Neural progenitor cell (in vitro differentiated cells): ENCODE results near the gene PRF1. TPM values are rescaled to one million over a fixed set of nuclear protein-coding genes. Genes with fewer than 3 reads are reported as not detected.

Source experiments
- DNase-seq: peaks from one replicate; pipeline ENCODE4 v3.0.0-alpha.2; 2016; ENCODE audit warnings: low spot score
- H2AFZ ChIP-seq: fragments of 200-600 bp; sonication (generic); replicated peaks from 2 replicates; pipeline ENCODE4 v1.6.1; 2016; ENCODE audit warnings: antibody characterized with exemption
- H3F3A ChIP-seq: fragments of 200-600 bp; sonication (generic); 2 replicates; pipeline ENCODE4 v1.6.1; 2016; ENCODE audit warnings: antibody characterized with exemption, low read depth
- H3K27ac ChIP-seq: fragments of 200-600 bp; sonication (generic); 2 replicates; pipeline ENCODE4 v1.5.1; 2016; ENCODE audit warnings: mild to moderate bottlenecking
- H3K27me3 ChIP-seq: fragments of 200-600 bp; sonication (generic); 2 replicates; pipeline ENCODE4 v1.6.1; 2016; ENCODE audit warnings: mild to moderate bottlenecking, moderate library complexity
- H3K36me3 ChIP-seq: fragments of 200-600 bp; sonication (generic); 2 replicates; pipeline ENCODE4 v1.5.1; 2016
- H3K4me1 ChIP-seq: fragments of 200-600 bp; sonication (generic); 2 replicates; pipeline ENCODE4 v1.6.1; 2016; ENCODE audit warnings: mixed run types
- H3K4me2 ChIP-seq: fragments of 200-600 bp; sonication (generic); 2 replicates; pipeline ENCODE4 v1.6.1; 2016
- H3K4me3 ChIP-seq: fragments of 200-600 bp; sonication (generic); 2 replicates; pipeline ENCODE4 v1.5.1; 2016
- H3K79me2 ChIP-seq: fragments of 200-600 bp; sonication (generic); 2 replicates; pipeline ENCODE4 v1.6.1; 2016; ENCODE audit warnings: low read depth
- H3K9ac ChIP-seq: fragments of 200-600 bp; sonication (generic); 2 replicates; pipeline ENCODE4 v1.6.1; 2016
- H3K9me3 ChIP-seq: fragments of 200-600 bp; sonication (generic); 2 replicates; pipeline ENCODE4 v1.5.1; 2016; ENCODE audit warnings: low read depth
- H4K20me1 ChIP-seq: fragments of 200-600 bp; sonication (generic); 2 replicates; pipeline ENCODE4 v1.6.1; 2016; ENCODE audit warnings: low read depth
- H3K27ac Mint-ChIP-seq: 3 replicates; pipeline ENCODE4 v1.8.0; 2021; ENCODE audit warnings: mixed read lengths
- H3K27me3 Mint-ChIP-seq: 2 replicates; pipeline ENCODE4 v1.8.0; 2022; ENCODE audit warnings: low read depth, mild to moderate bottlenecking, inconsistent platforms, moderate library complexity, mixed read lengths; ENCODE audit not compliant: insufficient read depth
- H3K36me3 Mint-ChIP-seq: 3 replicates; pipeline ENCODE4 v1.8.0; 2021; ENCODE audit warnings: mixed read lengths
- H3K4me1 Mint-ChIP-seq: 3 replicates; pipeline ENCODE4 v1.8.0; 2021; ENCODE audit warnings: mixed read lengths
- H3K4me3 Mint-ChIP-seq: 3 replicates; pipeline ENCODE4 v1.8.0; 2021; ENCODE audit warnings: mild to moderate bottlenecking, moderate library complexity, mixed read lengths
- H3K9me3 Mint-ChIP-seq: 3 replicates; pipeline ENCODE4 v1.8.0; 2020; ENCODE audit warnings: mixed read lengths
- EZH2 ChIP-seq: fragments of 200-600 bp; sonication (generic); IDR thresholded peaks from 2 replicates; pipeline ENCODE4 v1.6.1; 2017; ENCODE audit warnings: antibody characterized with exemption, mild to moderate bottlenecking, moderate library complexity
- EZH2phosphoT487 ChIP-seq: fragments of 200-600 bp; sonication (generic); IDR thresholded peaks from 2 replicates; pipeline ENCODE4 v1.6.1; 2017; ENCODE audit warnings: antibody characterized with exemption
- total RNA-seq: library from RNA; depleted of rRNA; stranded (reverse); fragments of >200 nt; gene quantifications from 2 replicates; pipeline ENCODE4 v1.2.3, GENCODE V29; 2015; ENCODE audit warnings: low replicate concordance
- TF ChIP-seq, protein P1 (sequence below): fragments of 200-600 bp; sonication (generic); IDR thresholded peaks from 2 replicates; pipeline ENCODE4 v1.5.1; 2017; ENCODE audit warnings: antibody characterized with exemption, mild to moderate bottlenecking

Gene PRF1
- total RNA-seq, 1 donor from 2014 or later: not detected

DNA sequence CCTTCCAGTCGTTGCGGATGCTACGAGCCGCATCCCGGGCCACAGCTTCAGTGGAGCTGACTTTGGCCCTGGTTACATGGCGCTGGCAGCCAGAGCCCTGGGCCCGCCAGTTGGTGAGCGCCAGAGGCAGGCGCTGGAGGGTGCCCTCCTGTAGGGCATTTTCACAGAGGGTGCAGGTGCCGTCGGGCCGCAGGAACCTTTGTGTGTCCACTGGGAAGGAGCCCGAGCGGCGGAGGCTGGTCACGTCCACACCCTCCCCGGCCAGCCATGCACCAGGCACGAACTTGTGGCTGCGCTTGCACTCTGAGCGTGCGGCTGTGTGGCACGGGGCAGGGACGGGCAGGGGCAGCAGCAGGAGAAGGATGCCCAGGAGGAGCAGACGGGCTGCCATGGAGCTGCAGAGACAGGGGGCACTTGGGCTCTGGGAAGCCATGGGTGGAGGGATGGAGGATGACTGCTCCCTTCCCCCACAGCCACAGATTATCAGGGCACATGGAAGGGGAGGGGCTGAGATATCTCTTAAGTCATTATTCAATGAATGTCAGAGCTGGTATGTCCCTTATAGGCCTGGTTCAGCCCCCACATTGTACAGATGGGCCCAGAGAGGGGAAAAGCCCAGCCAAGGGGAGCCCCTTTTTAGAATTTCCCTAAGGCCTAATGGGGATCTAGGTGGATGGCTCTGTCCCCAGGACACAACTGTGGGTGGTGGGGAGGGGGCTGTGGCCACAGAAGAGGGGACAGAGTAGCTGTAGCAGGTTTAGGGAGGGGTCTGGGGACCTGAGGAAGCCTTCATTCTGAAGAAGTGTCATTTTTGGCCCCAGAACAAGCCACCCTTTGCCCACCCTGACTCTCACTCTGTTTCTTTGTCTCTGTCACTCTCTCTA, 1.8 kb downstream of the PRF1 start:
- Histone ChIP-seq H3K27me3 (no peaks in the 10 kb centered on the region), H3K27ac (no peak overlapping the region), H2AFZ (no peak overlapping the region), H3K4me1 (no peaks in the 10 kb centered on the region), H3K9ac (no peak overlapping the region), H4K20me1 (no peaks in the 10 kb centered on the region), H3F3A (no peaks in the 10 kb centered on the region), H3K36me3 (no peaks in the 10 kb centered on the region), H3K79me2 (no peaks in the 10 kb centered on the region), H3K4me3 (no peak overlapping the region), H3K4me2 (no peak overlapping the region), H3K9me3 (no peaks in the 10 kb centered on the region)
- TF ChIP-seq EZH2 (no peak), EZH2phosphoT487 (no peak)
- TF ChIP-seq, protein P1, sequence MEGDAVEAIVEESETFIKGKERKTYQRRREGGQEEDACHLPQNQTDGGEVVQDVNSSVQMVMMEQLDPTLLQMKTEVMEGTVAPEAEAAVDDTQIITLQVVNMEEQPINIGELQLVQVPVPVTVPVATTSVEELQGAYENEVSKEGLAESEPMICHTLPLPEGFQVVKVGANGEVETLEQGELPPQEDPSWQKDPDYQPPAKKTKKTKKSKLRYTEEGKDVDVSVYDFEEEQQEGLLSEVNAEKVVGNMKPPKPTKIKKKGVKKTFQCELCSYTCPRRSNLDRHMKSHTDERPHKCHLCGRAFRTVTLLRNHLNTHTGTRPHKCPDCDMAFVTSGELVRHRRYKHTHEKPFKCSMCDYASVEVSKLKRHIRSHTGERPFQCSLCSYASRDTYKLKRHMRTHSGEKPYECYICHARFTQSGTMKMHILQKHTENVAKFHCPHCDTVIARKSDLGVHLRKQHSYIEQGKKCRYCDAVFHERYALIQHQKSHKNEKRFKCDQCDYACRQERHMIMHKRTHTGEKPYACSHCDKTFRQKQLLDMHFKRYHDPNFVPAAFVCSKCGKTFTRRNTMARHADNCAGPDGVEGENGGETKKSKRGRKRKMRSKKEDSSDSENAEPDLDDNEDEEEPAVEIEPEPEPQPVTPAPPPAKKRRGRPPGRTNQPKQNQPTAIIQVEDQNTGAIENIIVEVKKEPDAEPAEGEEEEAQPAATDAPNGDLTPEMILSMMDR: no peak
- H3K27me3 Mint-ChIP-seq: peaks cover 7% of the 10 kb centered on the region
- H3K4me1 Mint-ChIP-seq: peaks cover 15% of the 10 kb centered on the region
- H3K27ac Mint-ChIP-seq: no peak overlapping the region
- H3K9me3 Mint-ChIP-seq: no peaks in the 10 kb centered on the region
- no peak overlapping the region for H3K4me3 Mint-ChIP-seq
- H3K36me3 Mint-ChIP-seq: no peaks in the 10 kb centered on the region
- DNase-seq: no peak

DNA sequence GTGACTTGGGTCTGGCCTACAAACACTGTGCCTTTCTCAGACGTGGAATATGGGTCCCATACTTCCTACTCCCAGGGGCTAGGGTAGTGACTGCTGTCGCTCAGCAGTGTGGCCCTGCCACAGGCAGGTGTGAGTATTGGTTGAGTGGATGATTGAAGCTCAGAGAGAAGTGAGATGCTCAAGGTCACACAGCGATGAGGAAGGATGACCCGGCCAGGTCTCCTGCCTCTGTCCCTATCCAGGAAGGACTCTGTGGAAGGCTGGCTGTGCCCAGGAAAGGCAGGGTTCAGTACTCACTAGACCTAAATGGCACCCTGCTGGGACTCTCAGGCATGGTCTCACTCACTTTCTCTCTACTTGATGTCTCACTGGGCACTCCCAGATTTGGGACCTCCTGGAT, 2.8 kb downstream of the PRF1 start:
- DNase-seq: no peak
- Mint-ChIP-seq H3K27ac (no peak overlapping the region), H3K4me1 (peaks cover 18% of the 10 kb centered on the region), H3K27me3 (peaks cover 7% of the 10 kb centered on the region), H3K4me3 (no peak overlapping the region), H3K36me3 (no peaks in the 10 kb centered on the region), H3K9me3 (no peaks in the 10 kb centered on the region)
- H3K36me3 ChIP-seq: no peaks in the 10 kb centered on the region
- no peak overlapping the region for H2AFZ ChIP-seq
- no peaks in the 10 kb centered on the region for H3F3A ChIP-seq
- no peaks in the 10 kb centered on the region for H3K9me3 ChIP-seq
- no peaks in the 10 kb centered on the region for H4K20me1 ChIP-seq
- no peak overlapping the region for H3K9ac ChIP-seq
- no peak overlapping the region for H3K4me2 ChIP-seq
- H3K4me1 ChIP-seq: no peaks in the 10 kb centered on the region
- TF ChIP-seq, protein P1: no peak
- TF ChIP-seq EZH2 (no peak), EZH2phosphoT487 (no peak)
- H3K27me3 ChIP-seq: no peaks in the 10 kb centered on the region
- H3K79me2 ChIP-seq: no peaks in the 10 kb centered on the region
- H3K27ac ChIP-seq: no peak overlapping the region
- H3K4me3 ChIP-seq: no peak overlapping the region

DNA sequence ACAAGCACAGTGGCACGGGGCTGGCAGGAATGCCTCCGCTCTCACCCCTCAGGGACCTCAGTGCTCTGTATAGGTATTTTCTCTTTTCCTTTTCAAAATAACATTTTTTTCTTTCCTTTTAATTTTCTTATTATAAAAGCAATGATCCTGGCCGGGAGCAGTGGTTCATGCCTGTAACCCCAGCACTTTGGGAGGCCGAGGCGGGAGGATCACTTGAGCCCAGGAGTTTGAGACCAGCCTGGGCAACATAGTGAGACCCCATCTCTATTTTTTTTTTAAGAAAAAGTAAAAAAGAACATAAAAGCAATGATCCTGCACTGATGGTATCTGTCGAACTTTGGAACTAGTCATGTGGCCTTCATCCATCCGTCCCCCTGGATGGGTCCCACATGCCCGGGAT, 3.2 kb downstream of the PRF1 start:
- H3K4me3 Mint-ChIP-seq: no peak overlapping the region
- Histone ChIP-seq H4K20me1 (no peaks in the 10 kb centered on the region), H3K4me2 (no peak overlapping the region), H3K4me1 (no peaks in the 10 kb centered on the region), H3K36me3 (no peaks in the 10 kb centered on the region), H3K9me3 (no peaks in the 10 kb centered on the region), H3K27me3 (no peaks in the 10 kb centered on the region), H2AFZ (no peak overlapping the region), H3K79me2 (no peaks in the 10 kb centered on the region), H3K9ac (no peak overlapping the region), H3K27ac (no peak overlapping the region), H3F3A (no peaks in the 10 kb centered on the region), H3K4me3 (no peak overlapping the region)
- TF ChIP-seq EZH2 (no peak), EZH2phosphoT487 (no peak)
- TF ChIP-seq, protein P1: no peak
- no peaks in the 10 kb centered on the region for H3K36me3 Mint-ChIP-seq
- no peak overlapping the region for H3K27ac Mint-ChIP-seq
- peaks cover 7% of the 10 kb centered on the region for H3K27me3 Mint-ChIP-seq
- H3K4me1 Mint-ChIP-seq: peaks cover 19% of the 10 kb centered on the region
- no peaks in the 10 kb centered on the region for H3K9me3 Mint-ChIP-seq
- no peak for DNase-seq
